Measurements from ENCODE around the gene EFTUD2.
"Not testable (repeated sequence)": the region's sequence is repeated elsewhere in the genome, so short reads cannot be mapped to it uniquely, and the experiment has no call there.

EFTUD2 gene

DNA sequence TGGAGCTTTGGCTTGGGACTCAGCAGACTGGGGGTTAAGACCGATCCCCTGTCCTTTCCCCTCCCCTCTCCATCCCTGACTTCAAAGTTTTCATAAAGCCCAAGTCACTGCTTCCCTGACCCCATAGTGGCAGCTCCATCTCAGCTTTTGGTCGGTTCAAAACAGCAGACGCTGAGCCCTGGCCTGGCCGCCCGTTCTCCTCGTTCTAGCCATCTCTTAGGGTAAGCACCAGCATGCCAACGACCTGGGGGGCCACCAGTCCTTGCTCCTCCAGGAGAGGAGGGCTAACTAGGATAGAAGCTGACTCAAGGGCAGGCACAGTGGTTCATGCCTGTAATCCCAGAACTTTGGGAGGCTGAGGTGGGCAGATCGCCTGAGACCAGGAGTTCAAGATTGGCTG, 53.0 kb downstream of the EFTUD2 start:
- no peak for FAIRE-seq

DNA sequence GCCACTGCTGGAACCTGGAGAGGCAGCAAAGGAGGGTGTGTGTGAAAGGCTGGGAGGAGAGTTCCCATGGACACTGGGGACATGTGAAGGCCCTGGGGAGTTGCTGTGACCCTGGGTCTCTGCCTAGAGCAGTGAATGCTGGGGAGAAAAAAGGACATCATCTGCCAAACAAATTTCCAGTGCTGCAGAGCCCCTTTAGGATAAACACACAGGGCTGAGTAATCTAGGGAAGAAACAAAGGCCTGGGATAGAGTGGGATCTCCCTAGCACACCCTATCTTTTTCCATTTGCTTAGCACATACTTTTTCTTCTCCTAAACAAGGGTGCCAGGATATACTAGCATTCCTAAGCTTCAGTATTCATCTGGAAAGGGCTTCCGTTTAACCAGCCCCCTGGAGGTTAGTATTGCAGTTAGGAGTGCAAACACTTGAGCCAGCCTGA, 54.8 kb downstream of the EFTUD2 start:
- no peak for FAIRE-seq

DNA sequence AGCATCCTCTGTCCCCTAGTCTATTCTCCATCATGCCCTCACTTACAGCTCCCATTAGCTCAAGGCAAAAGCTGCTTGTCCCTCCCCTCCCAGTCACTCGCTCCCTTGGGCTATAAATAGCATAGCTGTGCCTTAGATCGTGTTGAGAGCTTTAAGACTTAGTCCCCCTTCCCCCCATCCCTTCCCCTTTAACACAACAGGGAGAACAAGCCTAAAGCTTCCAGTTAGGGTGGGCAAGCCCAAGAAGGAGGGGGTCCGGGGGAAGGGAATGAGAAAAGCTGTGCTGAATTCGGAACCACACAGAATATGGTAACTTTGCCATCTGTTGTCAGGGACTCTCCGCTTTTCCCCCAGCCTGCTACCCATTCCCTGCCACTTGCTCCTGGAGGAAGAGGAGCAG, 56.5 kb downstream of the EFTUD2 start:
- FAIRE-seq: no peak

DNA sequence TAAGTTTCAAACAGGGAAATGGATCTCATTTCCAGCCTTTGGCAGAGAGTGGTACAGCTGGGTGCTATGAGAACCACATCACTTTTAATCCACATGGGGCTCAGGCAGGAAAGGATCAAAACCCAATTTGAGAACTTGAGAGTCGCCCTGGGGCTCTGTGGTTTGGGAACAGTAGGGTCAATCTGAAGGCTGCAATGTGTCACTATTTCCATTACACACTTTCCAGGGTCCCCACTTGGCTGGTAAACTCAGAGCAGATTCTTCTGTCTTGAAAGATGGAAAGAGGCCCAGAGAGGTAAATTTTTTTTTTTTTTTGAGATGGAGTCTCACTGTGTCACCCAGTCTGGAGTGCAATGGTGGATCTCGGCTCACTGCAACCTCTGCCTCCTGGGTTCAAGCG, 58.3 kb downstream of the EFTUD2 start:
- no peak for FAIRE-seq

DNA sequence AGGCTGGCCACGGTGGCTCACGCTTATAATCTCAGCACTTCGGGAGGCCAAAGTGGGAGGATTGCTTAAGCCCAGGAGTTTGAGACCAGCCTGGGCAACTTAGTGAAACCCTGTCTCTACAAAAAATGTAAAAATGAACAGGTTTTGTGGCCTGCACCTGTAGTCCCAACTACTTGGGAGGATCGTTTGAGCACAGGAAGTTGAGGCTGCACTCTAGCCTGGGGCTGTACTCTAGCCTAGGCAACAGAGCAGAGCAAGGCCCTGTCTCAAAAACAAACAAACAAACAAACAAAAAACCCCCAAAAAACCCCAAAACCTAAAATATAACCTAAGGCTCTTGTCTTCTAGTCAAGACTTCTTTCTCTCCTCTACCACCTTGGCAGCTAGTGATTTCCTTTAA, 59.0 kb downstream of the EFTUD2 start:
- no peak for FAIRE-seq

DNA sequence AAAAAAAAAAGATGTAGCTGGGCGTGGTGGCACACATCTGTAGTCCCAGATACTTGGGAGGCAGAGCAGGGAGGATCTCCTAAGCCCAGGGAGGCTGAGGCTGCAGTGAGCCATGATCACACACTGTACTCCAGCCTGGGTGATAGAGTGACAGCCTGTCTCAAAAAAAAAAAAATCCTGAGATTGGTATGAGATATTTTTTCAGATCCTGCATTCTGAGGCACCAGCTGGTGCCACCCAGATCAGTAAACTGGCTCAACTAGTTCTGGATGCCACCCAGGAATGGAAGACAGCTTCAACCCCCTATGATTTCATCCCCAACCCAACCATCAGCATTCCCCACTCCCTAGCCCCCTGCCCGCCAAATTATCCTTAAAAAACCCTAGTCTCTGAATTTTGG, 62.0 kb downstream of the EFTUD2 start:
- no peak for FAIRE-seq

DNA sequence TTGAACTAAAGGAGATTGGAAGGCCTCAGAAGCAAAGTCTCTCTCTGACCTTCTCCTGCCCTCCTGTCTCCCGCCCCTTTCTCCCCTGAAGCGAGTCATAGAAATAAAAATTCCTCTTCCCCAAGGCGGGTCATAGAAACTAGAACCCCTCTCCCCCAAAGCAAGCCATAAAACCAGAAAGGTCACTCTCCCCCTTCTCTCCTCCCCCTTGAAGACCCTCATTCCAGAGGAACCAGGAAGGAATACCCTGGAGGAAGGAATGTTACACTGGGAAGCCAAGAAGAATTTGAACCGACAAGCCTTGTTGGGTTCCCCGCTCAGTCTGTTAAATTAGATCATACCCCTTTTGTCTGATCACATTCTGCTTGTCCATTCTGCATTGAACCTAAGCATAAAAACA, 66.4 kb downstream of the EFTUD2 start:
- FAIRE-seq: no peak

DNA sequence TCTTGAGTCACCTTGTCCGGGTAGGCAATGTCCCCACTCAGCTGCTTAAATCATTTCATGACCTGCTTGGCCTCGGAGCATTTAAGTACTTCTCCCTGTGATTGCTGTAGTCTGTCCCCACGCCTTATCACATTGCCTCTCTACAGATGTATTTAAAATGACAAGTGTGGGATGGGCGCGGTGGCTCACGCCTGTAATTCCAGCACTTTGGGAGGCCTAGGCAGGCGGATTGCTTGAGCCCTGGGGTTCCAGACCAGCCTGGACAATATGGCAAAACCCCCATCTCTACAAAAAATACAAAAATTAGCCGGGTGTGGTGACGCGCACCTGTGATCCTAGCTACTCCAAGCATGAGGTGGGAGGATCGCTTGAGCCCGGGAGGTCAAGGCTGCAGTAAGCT, 67.9 kb downstream of the EFTUD2 start:
- no peak for FAIRE-seq

DNA sequence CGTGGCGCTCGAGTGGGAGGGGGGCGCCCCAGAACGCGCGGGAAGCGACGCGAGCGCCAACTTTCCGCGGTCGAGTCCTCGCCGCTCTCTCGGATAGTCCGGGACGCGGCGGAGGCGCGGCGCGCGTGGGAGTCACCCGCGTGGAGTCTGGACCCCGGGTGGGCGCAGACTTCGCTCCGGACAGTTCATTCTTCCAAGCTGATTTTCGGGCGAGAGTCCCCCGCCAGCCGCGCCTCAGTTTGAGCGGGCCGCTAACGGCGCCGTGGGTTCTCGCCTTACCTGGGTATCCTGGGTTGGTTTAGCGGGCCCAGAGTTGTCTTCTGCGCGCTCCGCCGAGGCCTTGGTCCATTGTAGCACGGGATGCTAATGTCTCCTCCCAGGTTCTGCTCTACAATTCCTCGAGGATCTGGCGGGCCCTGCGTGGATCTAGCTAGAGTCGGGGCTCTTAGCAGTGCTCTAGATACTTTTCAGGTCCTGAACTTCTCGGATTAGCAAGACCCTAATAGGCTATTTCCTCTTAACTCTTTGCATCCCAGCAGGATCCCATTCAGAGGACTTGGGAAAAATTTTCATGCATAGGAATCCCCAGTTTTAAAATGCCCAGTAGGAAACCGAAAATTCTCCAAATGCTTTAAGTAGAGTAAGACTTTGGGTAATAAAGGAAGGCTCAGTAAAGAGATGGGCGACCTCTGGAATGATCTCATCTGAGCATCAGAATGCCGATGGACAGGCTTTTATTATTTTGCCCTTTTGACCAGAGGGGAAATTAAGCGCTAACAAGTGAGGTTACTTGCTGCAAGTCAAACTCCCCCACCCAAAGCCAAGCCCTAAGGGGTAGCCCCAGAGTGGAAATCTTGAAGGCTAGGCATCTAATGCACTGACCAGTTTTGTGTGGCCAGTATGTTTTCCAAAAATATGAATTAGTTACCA, 68.6 kb downstream of the EFTUD2 start:
- peak; percentile 97 for FAIRE-seq

DNA sequence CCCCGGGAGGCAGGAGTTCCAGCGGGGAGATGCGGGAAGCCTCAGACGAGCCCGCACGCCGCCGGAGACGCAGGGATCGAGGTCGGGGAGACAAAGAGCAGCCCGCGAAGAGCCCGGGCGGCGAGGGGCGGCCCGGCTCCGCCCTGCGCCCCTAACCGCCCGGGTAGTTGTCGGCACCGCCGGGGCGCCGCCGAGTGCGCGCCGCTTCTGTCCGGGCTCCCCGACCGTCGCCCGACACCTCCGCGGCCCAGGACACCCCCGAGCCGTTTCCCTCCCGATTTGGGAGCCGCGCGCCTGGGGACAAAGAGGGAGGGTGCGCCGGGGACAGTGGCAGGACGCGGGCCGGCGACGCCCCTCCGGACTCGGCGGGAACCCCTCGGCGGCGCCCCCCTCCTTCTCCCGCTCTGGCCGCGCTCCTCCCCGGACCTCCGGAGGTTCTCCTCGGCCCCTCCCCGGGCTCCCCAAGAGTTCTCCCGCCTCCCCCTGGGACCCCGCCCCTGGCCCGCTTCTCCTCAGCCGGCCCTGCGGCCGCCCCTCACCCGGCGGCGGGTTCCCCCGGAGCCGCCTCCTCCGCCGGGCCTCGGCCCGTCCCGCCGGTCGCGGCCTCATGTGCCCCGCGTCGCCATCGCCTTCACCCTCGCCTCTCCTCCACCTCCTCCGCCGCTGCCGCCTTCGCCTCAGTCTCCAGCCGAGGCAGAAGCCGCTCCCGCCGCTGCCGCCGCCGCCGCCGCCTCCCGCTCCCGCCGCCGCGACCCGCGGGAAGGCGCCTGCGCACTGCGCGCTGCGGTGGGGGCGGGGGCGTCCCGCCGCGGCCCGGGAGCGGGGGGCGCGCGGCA, 69.5 kb downstream of the EFTUD2 start, which contains the start of gene GJC1:
Gene GJC1, minus strand, starts transcription at position 765 of the 836 bp plus-strand sequence. CDS start 24,470 bp downstream, outside the sequence.
- no peak for FAIRE-seq

DNA sequence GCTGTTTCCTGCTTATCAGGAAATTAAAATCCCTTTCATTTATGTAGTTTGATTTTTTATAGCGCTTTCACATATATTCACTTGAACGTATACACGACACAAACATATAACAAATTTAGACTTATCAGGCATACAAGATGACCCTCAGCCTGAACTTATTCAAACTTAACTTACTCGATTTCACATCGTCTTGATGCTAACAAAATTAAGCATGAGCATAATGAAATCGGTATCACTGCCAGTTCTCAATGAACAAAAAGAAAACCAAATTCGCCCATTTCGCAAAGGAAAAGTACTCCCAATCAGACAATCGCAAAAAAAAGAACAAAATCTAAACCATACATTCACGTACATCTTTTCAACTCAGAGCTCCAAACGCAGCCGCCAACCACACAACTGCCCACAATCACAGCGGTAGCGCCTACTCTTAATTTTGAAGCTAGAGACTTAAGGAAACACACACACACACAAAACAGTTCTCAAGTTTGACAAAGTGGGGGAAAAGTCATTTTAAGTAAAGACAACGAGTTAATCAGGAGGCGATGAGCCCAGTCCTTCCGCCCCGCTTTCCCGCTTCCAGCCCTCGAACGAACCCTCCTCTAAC, 70.2 kb downstream of the EFTUD2 start:
- FAIRE-seq: peak; percentile 74

DNA sequence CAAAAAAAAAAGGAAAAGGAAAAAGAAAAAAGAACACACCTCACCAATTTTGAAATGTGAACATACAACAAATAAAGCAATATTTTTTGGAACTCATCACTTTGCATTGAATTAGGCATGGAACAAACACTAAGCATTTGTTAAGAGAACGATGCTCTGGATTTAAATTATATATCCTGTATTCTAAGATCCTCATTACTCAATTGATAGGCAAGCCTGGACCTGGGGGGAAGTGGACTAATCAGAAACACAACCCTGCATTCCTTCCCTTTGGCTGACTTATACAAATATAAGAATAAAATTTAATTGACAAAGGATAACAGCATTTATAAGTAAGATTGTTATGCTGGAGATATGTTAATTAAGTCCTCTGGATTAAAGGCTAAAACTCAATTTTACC, 71.4 kb downstream of the EFTUD2 start:
- no peak for FAIRE-seq

DNA sequence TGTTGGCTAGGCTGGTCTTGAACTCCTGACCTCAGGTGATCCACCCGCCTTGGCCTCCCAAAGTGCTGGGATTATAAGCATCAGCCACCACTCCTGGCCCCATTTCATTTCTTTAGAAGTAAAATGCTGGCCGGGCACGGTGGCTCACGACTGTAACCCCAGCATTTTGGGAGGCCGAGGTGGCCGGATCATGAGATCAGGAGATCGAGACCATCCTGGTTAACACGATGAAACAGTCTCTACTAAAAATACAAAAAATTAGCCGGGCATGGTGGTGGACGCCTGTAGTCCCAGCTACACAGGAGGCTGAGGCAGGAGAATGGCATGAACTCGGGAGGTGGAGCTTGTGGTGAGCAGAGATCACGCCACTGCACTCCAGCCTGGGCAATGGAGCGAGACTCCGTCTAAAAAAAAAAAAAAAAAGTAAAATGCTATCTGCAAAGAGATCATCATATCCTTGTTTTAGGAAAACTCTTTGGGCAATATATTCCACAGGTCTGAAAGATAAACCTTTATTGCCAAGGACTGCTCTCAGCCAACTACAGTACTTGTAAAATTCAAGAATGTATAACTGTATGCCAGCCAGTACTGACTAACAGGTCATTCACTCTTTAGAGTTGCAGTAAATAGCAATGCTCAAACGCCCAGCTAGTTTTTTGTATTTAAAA, 73.0 kb downstream of the EFTUD2 start:
- FAIRE-seq: peak; percentile 42

DNA sequence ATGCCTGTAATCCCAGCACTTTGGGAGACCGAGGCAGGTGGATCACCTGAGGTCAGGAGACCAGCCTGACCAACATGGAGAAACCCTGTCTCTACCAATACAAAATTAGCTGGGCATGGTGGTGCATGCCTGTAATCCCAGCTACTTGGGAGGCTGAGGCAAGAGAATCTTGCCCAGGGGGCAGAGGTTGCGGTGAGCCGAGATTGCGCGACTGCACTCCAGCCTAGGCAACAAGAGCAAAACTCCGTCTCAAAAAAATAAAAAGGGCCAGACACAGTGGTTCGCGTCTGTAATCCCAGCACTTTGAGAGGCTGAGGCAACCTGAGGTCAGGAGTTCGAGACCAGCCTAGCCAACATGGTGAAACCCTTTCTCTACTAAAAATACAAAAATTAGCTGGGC, 74.0 kb downstream of the EFTUD2 start:
- not testable (repeated sequence) for FAIRE-seq

DNA sequence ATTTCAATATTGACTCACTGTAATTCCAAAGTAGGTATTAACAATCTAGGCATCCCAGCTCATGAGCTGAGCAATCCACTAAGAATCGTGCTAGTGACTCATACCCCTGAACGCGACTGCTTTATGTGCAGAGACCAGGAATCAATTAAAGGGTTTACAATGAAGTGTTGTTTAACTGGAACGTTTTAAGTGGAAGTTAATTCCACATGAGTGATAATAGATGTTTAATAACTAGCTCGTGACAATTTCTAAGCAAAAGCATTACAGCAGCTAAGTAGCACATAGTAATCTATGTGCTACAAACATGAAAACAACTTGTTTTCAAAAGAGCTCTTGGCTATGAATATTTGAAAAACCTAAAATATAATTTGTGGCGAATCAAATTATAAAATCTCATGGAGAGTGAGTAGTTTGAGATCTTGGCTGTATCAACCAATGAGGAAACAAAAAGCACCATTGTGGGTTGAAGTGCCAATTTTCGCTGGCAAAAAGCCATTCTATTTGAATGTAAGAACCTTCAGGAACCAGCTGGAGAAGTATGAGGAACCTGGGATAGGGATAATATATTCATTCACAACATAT, 78.5 kb downstream of the EFTUD2 start:
- peak; percentile 97 for FAIRE-seq

DNA sequence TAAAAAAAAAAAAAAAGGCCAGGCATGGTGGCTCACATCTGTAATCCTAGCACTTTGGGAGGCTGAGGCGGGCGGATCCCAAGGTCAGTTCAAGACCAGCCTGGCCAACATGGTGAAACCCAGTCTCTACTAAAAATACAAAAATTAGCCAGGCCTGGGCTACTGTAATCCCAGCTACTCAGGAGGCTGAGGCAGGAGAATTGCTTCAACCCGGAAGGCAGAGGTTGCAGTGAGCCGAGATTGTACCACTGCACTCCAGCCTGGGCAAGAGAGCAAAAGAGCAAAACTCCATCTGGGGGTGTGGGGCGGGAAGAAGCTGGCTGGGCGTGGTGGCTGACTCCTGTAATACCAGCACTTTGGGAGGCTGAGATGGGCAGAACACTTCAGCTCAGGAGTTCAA, 80.7 kb downstream of the EFTUD2 start:
- FAIRE-seq: not testable (repeated sequence)

DNA sequence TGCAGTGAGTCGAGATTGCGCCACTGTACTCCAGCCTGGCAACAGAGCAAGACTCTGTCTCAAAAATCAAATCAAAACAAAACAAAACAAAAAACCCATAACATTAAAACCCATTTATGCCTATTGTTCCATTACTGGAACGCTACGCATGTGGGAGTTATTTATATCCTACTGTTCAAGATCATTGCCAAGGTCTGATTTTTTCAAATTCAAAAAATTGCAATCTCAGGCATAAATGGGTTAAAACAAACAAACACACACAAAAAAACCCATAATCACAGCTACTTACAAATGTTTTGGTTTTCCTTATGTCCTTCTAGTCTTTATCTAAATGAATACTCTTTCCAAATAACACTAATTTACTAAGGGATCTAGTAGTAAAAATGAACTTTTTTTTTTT, 87.0 kb downstream of the EFTUD2 start:
- no peak for FAIRE-seq

DNA sequence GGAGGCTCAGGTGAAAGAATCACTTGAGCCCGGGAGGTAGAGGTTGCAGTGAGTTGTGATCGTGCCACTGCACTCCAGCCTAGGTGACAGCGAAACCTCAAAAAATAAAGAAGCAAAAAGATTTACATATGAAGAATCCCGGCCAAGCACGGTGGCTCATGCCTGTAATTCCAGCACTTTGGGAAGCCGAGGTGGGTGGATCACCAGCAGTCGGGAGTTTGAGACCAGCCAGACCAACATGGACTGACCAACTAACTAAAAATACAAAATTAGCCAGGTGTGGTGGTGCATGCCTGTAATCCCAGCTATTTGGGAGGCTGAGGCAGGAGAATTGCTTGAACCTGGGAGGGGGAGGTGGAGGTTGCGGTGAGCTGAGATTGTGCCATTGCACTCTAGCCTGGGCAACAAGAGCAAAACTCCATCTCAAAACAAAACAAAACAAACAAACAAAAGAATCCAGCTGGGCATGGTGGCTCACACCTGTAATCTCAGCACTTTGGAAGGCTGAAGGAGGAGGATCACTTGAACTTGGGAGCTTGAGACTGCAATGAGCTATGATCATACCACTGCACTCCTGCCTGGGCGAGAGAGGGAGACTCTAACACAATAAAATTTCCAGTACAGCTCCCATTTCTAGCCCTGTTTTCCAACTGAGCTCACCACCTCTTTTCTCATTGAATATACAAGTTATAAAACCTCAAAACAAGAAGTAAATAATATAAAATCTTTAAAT, 90.4 kb downstream of the EFTUD2 start:
- FAIRE-seq: not testable (repeated sequence)

DNA sequence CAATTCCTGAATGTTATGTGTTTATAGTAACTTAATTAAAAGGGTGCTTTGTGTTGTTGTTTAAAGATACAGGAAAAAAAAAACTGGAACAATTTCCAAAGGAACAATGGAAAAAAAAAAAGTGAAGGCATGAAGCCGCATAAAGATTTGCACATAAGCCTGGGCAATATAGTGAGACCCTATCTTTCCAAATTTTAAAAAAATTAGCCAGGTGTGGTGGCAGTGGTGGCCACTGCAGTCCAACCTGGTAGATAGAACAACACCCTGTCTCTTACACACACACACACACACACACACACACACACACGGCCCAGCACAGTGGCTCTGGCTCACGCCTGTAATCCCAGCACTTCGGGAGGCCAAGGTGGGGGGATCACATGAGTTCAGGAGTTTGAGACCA, 91.1 kb downstream of the EFTUD2 start:
- FAIRE-seq: no peak

DNA sequence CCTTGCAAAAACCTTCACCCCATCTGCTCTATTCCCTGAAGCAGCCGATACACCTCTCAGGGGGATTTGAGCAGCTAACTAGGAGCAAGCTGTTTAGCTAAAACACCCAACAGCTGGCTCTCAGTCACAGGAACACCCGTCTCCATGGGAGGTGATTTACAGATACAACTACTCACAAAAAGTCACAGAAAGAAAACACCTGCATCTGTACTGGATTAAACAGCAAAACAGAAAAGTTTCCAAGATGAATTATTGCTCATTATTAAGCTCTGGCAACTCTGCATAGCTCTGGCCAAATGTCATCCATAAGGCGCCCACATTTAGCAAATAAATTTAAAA, 91.5 kb downstream of the EFTUD2 start:
- no peak for FAIRE-seq

DNA sequence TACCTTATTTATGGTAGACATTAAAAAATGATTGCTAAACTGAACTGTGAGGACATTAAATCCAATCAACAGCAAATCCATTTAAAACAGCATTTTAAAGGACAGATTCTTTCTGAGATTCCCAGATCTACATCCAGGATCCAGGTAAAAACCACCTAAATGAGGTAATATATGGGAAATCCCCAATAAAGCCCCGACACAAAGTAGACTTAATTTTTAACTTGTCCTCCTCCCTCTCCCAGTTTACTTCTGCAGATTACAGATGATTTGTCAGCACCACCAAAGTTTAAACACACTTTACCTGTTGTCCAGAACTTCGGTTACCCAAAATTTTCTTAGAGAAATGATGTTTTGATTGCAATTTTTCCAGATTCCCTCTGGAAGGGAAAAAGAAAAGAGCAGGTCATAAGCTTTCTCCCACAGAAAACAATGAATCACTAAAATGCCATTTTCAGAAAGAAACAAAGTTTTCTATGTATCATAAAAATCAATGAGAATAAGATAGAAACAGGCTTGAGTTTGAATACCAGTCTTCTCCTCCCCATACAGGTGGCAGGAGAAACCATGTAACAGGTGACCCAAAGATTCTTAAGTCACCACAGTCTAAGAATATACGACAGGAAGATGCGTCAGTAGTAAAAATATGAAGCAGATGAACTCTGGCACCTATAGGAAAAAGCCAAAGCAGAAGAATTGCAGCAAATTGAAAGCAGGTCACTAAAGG, 92.0 kb downstream of the EFTUD2 start:
- no peak for FAIRE-seq

All from G401.6 (cell line).